Esophagus muscularis mucosa (tissue), 4 donors: ENCODE results near the gene CCHCR1. TPM values are rescaled to one million over a fixed set of nuclear protein-coding genes. Genes with fewer than 3 reads are reported as not detected.
"Not testable (repeated sequence)": the region's sequence is repeated elsewhere in the genome, so short reads cannot be mapped to it uniquely, and the experiment has no call there.

Experiments
- DNase-seq: peaks from one replicate; pipeline ENCODE4 v3.0.0-alpha.2; 2017; ENCODE audit errors: extremely low spot score
- H3K27ac ChIP-seq, 4 donors: fragments of 200-600 bp; sonication (generic); replicated peaks in 1 of 4; 1 replicate in 3 of 4; 2 replicates in 1 of 4; pipeline ENCODE4 v1.5.1; 2016 to 2019; ENCODE audit warnings: mild to moderate bottlenecking in 1 of 4
- H3K27me3 ChIP-seq, 4 donors: fragments of 200-600 bp; sonication (generic); one replicate each; pipeline versions ENCODE4 v1.5.1 to v1.6.0; 2016 to 2019
- H3K36me3 ChIP-seq, 4 donors: fragments of 200-600 bp; sonication (generic); one replicate each; pipeline ENCODE4 v1.5.1; 2016 to 2019
- H3K4me1 ChIP-seq, 4 donors: fragments of 200-600 bp; sonication (generic); one replicate each; pipeline ENCODE4 v1.5.1; 2016 to 2019
- H3K4me3 ChIP-seq, 4 donors: fragments of 200-600 bp; sonication (generic); 1 replicate in 2 of 4; 2 replicates in 2 of 4; pipeline ENCODE4 v1.5.1; 2016 to 2019; ENCODE audit warnings: mild to moderate bottlenecking in 4 of 4, moderate library complexity in 1 of 4
- H3K9me3 ChIP-seq, 4 donors: fragments of 200-600 bp; sonication (generic); 1 replicate in 3 of 4; 2 replicates in 1 of 4; pipeline ENCODE4 v1.5.1; 2016 to 2019
- CTCF ChIP-seq, 3 experiments: fragments of 200-600 bp in 2 of 3; fragments of 450-650 bp in 1 of 3; sonication (generic) in 2 of 3; IDR thresholded peaks; one replicate each; pipeline ENCODE4 v1.5.1; 2017 to 2019; ENCODE audit warnings: antibody characterized with exemption in 3 of 3, mild to moderate bottlenecking in 2 of 3, moderate library complexity in 1 of 3
- EP300 ChIP-seq: sonication (generic); formaldehyde crosslinking; IDR thresholded peaks from one replicate; pipeline ENCODE4 v1.6.1; 2017; ENCODE audit warnings: antibody characterized with exemption
- POLR2A ChIP-seq: fragments of 450-650 bp; IDR thresholded peaks from one replicate; pipeline ENCODE4 v1.6.1; 2017; ENCODE audit warnings: antibody characterized with exemption, moderate library complexity, mild to moderate bottlenecking, low read depth
- POLR2AphosphoS5 ChIP-seq, 2 donors: sonication (generic); formaldehyde crosslinking; IDR thresholded peaks; one replicate each; pipeline ENCODE4 v1.6.1; 2017; ENCODE audit warnings: antibody characterized with exemption in 2 of 2
- WGBS: methylation state at CpG from one replicate; pipeline ENCODE4 v1.1.5; 2018; 5-methylcytosine and 5-hydroxymethylcytosine counted together
- intact Hi-C: fragments of 100-400 bp; cut with DNase I; formaldehyde crosslinking; loops from one replicate; pipeline ENCODE4 v1.15.1; 2023
- total RNA-seq, 4 donors: library from RNA; depleted of rRNA; stranded (reverse); fragments of >200 nt; gene quantifications; one replicate each; pipeline versions ENCODE4 v1.1.0 to v1.2.1, GENCODE V29; 2016

The CCHCR1 gene
- total RNA-seq, 4 donors from 2014 or later: 5.8 to 11.6 (median 9.4) TPM

GRCh38 chr6:31202259-31203166, 44.9 kb upstream of the CCHCR1 start:
- intact Hi-C loops: no loop called here
- H3K4me3 ChIP-seq: no peak overlapping the region
- H3K27me3 ChIP-seq: no peaks in the 10 kb centered on the region
- peaks cover 26 to 40% (median 38%) of the 10 kb centered on the region in 4 donors for H3K4me1 ChIP-seq
- peak overlapping the region; percentile 66 to 81 (median 76) for H3K27ac ChIP-seq
- 35% methylated on average over 8 of the region's 11 CpGs for WGBS
- peaks cover 0 to 7% (median 0%) of the 10 kb centered on the region in 4 donors for H3K36me3 ChIP-seq
- DNase-seq: no peak
- peaks cover 0 to 5% (median 0%) of the 10 kb centered on the region in 4 donors for H3K9me3 ChIP-seq
- no peak for TF ChIP-seq POLR2A
- TF ChIP-seq EP300: no peak
- no peak for TF ChIP-seq CTCF (IDR thresholded peaks at IDR 0.05)
- TF ChIP-seq POLR2AphosphoS5 (IDR thresholded peaks at IDR 0.05): no peak

GRCh38 chr6:31199105-31199452, 41.5 kb upstream of the CCHCR1 start:
- H3K27ac ChIP-seq: peak overlapping the region; percentile 92 to 97 (median 93)
- WGBS: 96% methylated on average over 4 of the region's 4 CpGs
- H3K9me3 ChIP-seq, DNase-seq, H3K27me3 ChIP-seq: not testable (repeated sequence)
- peaks cover 28 to 57% (median 48%) of the 10 kb centered on the region in 4 donors for H3K4me1 ChIP-seq
- H3K36me3 ChIP-seq: peaks cover 0 to 11% (median 0%) of the 10 kb centered on the region in 4 donors
- peak overlapping the region in 1 of 4 donors; percentile 85 for H3K4me3 ChIP-seq
- intact Hi-C loops: loop anchor here (5.0 kb wide), 1 partner anchor 73 kb away; the partner anchor contains the start of gene HLA-C

- TF ChIP-seq CTCF (IDR thresholded peaks at IDR 0.05) (peak in 1 of 3 experiments; percentile 4), POLR2AphosphoS5 (IDR thresholded peaks at IDR 0.05) (peak; percentile 72 to 91), POLR2A (peak; percentile 88), EP300 (no peak)
- WGBS: 3% methylated on average over 10 of the region's 45 CpGs
- intact Hi-C loops: loop anchor here (2.0 to 5.0 kb wide), 2 partner anchors 75 to 169 kb away; partner anchors contain the start of gene HLA-C
These were observed 40.1 kb upstream of the CCHCR1 start for GRCh38 chr6:31197559-31198305.

DNA sequence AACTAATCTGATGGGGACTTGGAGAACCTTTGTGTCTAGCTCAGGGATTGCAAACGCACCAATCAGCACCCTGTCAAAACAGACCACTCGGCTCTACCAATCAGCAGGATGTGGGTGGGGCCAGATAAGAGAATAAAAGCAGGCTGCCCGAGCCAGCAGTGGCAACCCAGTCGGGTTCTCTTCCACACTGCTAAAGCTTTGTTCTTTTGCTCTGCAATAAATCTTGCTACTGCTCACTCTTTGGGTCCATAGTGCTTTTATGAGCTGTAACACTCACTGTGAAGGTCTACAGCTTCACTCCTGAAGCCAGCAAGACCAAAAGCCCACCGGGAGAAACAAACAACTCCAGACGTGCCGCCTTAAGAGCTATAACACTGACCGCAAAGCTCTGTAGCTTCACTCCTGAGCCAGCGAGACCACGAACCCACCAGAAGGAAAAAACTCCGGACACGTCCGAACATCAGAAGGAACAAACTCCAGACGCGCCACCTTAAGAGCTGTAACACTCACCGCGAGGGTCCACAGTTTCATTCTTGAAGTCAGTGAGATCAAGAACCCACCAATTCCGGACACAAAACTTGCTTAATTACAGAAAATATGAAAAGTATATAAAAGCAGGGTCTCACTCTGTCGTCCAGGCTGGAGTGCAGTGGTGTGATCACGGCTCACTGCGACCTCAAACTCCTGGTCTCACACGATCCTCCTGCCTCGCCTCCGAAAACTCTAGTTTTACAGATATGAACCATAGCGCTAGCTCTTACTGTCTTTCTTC, 38.8 kb upstream of the CCHCR1 start:
- not testable (repeated sequence) for H3K9me3 ChIP-seq, H3K27me3 ChIP-seq, DNase-seq
- peak overlapping the region; percentile 66 to 85 (median 70) for H3K4me3 ChIP-seq
- peak overlapping the region; percentile 92 to 97 (median 93) for H3K27ac ChIP-seq
- H3K4me1 ChIP-seq: peaks cover 16 to 42% (median 30%) of the 10 kb centered on the region in 4 donors
- WGBS: 72% methylated on average over 24 of the region's 25 CpGs
- intact Hi-C loops: loop anchor here (2.0 to 5.0 kb wide), 2 partner anchors 76 to 170 kb away; partner anchors contain the start of gene HLA-C
- H3K36me3 ChIP-seq: peaks cover 0 to 11% (median 0%) of the 10 kb centered on the region in 4 donors

More at GRCh38 chr6:31197559-31198305, 40.1 kb upstream of the CCHCR1 start:
- peaks cover 0 to 5% (median 0%) of the 10 kb centered on the region in 4 donors for H3K9me3 ChIP-seq
- peaks cover 18 to 48% (median 37%) of the 10 kb centered on the region in 4 donors for H3K4me1 ChIP-seq
- H3K36me3 ChIP-seq: peaks cover 0 to 11% (median 0%) of the 10 kb centered on the region in 4 donors
- no peaks in the 10 kb centered on the region for H3K27me3 ChIP-seq
- H3K4me3 ChIP-seq: peak overlapping the region; percentile 66 to 85 (median 70)
- H3K27ac ChIP-seq: peak overlapping the region; percentile 92 to 97 (median 93)
- DNase-seq: peak; percentile 98

GRCh38 chr6:31195308-31195979, 37.8 kb upstream of the CCHCR1 start:
- H3K4me1 ChIP-seq: peaks cover 16 to 42% (median 30%) of the 10 kb centered on the region in 4 donors
- not testable (repeated sequence) for DNase-seq, H3K4me3 ChIP-seq, H3K9me3 ChIP-seq, H3K27me3 ChIP-seq, H3K36me3 ChIP-seq, H3K27ac ChIP-seq
- 93% methylated on average over 36 of the region's 41 CpGs for WGBS
- intact Hi-C loops: loop anchor here (5.0 kb wide), 1 partner anchor 77 kb away; the partner anchor contains the start of gene HLA-C
